IPS-NIHi11 (cell line): Measurements from ENCODE around the gene FUT7.
"Not testable (repeated sequence)": the region's sequence is repeated elsewhere in the genome, so short reads cannot be mapped to it uniquely, and the experiment has no call there.

Source experiments
- DNase-seq: peaks from one replicate; pipeline ENCODE4 v3.0.0; 2012; ENCODE audit warnings: mixed read lengths, low spot score

Gene FUT7

DNA sequence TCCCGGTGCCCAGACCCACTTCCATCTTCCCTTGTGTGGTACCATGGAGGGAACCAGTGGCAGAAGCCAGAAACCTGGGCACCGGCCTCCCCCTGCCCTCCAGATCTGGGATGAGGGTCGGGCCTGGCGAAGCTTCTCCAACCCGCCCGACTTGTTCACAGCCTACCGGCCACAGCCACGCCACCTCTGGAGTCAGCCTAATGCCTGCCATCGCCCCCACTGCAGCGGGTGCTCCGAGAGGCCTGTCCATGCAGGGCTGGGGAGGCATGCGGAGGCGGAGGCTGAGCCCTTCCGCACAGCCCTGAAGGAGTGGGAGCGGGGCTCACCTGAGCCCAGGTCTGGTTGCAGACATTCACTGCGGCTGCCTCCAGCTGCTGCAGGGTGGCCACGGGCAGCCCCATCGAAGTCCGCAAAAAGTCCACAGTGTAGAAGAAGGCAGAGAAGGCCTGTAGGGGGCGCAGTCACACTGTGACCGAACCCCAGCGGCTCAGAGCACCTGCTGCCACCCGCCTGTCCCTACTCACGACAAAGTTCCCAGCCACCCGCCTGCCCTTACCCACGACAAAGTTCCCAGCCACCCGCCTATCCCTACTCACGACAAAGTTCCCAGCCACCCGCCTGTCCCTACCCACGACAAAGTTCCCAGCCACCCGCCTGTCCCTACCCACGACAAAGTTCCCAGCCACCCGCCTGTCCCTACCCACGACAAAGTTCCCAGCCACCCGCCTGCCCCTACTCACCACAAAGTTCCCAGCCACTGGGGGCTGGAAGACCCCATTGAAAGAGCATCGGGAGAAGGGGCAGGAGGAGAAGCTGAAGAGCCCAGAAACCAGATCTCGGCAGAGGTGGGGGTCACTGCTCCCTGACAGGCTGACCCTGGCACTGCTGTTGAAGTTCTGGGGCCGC, 17.9 kb upstream of the FUT7 start:
- peak; percentile 71 for DNase-seq

DNA sequence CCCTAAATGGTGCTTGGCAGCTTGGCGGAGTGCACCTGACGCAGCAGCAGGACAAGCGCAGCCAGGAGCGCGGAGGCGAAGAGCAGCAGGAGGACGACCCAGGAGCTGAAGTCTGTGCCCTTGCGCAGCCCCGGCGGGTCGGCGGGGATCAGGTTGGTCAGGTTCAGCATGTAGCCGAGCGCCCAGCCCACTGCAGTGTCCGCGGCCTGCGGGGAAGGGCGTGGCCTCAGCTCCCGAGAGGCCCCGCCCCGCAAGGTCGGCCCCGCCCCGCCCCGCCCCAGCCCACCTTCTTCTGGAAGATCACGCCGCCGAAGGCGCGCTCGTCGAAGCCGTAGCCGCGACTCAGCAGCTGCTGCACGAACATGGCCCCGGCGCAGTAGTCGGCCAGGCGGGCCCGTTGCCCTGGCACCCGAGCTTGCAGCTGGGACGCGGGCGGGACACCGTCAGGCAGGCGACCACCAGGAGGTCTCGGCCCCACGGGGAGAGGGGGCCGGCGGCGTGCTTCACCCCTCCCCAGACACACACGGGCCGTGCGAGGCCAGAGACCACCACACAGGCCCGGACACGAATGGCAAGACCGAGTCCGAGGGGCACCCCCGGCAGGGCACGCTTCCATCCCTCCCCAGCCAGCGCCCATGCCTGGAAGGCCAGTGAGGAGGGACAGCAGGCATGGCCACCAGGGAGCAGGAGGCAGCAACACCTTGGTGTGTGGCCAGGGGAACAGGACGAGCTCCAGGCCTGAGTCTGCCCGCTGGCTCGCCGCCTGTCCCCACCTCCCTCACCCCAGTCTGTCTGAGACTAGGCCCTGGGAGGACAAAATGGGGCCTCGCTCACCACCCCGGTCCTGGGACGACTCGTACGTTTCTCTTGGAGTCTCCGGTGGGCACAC, 17.0 kb upstream of the FUT7 start:
- DNase-seq = peak; percentile 74

DNA sequence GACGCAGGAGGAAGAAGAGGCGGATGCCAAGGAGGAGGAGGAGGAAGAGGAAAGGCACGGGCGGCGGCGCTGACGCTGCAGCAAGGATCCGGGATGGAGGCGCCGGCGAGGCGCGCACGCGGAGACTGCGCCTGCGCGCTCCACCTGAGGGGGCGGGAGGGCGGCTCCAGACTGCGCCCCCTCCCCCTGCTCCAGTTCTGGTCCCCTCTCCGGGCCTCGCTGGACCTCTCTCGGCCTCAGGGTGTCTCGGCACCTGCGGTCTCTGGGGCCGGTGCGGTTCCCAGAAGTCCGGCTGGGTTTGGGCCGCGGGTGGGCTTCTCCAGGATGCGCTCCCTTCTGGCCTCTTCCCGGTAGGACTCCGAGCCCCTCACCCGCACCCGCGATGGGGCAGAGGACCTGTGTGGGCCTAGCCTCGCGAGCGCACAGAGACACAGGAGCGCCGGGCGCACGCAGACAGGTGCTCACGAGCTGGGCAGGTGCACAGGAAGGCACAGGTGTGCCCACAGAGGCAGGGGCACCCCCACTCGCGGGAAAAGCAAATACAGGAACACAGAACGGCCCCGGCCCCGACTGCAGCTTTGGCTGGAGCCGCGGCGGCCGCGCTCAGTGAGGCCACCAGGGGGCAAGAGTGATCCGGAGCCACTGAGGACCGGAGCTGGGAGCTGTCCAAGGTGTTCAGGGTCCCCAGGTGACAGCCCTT, 14.3 kb upstream of the FUT7 start, which contains the start of gene NPDC1:
Gene NPDC1 (minus strand): TSS at position 90 of the 700 bp plus-strand sequence. CDS start 188 bp downstream, outside the sequence.
- peak; percentile 93 for DNase-seq

DNA sequence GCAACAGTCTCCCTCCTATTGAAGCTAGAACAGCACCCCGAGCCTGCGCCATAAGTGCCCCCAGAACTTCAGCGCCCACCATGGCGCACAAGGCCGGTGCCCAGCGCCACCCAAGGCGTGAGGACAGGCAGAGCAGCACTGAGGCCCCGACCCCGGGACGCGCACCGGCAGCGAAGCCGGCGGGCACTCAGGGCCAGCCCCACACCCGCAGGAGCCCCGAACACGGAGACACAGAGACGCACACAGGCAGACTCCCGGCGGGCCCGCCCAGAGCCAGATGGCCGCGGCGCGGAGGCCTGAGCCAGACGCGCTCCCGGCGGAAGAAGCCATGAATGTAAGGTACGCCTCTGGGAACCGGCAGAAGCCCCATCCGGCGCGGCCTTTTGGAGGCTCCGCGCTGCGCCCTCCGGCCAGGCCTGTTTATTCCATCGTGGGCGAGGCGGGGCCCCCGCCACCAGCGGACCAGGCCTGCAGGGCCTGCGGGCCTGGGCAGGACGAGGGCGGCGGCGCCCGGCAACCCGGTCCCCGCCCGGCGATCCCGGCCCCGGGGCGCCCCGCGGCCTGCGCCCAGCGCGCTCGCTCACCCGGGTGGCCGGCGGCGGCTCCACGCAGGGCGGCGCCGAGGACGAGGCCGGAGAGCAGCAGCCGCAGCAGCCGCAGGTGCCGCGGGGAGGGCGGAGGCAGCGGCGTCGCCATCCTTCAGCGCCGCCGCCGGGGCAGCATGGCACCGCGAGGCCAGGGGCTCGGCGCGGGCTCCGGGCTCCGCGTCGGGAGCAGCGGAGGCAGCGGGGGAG, 13.6 kb upstream of the FUT7 start:
- peak; percentile 69 for DNase-seq

DNA sequence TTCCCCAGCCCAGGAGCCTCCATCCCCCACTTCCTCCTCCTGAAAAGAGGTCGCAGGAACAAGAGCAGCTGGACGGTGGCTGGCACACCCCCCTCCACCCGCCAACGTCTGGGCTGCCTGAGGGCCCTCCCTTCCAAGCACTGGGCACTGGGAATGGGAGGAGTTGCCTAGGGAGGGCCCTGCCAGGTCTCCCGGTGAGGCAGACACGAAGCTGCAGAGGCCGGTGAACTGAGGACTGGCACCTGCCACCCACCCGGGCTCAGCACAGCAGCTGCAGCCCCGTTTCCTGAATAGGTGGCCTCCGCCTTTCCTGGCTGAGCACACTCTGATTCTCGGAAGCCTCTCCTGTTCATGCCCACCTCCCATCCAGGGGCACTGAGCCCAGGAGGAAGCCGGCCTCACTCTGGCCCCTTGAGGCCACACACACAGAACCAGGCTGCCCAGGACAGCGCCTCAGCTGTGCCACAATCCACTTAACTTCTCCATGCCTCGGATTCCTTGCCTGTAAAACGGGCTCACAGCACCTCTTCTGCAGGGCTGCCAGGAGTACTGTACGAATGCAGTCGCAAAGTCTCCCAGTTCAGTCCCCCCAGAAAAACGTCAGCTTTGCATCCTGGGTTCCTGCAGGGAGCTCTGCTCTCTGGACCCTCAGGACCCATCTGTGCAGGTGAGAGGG, 12.8 kb upstream of the FUT7 start:
- DNase-seq = no peak

DNA sequence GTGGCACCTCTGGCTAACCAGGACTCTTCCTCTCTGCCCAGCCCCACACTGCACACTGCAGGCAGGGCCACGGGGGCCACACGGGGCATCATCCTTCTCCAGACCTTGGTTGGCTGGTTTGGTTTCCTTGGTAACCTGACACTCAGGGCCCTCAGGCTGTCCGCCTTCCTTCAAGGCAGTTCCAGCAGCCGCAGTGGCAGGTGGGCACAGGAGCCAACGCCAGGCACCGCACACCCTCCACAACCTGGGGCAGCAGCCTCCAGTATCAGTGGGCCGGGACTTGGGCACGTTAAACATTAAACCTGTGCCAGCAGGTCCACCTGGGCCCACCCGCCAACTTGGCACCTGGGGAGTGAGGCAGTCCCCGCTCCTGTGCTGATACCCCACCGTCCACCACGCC, 12.1 kb upstream of the FUT7 start:
- no peak for DNase-seq

DNA sequence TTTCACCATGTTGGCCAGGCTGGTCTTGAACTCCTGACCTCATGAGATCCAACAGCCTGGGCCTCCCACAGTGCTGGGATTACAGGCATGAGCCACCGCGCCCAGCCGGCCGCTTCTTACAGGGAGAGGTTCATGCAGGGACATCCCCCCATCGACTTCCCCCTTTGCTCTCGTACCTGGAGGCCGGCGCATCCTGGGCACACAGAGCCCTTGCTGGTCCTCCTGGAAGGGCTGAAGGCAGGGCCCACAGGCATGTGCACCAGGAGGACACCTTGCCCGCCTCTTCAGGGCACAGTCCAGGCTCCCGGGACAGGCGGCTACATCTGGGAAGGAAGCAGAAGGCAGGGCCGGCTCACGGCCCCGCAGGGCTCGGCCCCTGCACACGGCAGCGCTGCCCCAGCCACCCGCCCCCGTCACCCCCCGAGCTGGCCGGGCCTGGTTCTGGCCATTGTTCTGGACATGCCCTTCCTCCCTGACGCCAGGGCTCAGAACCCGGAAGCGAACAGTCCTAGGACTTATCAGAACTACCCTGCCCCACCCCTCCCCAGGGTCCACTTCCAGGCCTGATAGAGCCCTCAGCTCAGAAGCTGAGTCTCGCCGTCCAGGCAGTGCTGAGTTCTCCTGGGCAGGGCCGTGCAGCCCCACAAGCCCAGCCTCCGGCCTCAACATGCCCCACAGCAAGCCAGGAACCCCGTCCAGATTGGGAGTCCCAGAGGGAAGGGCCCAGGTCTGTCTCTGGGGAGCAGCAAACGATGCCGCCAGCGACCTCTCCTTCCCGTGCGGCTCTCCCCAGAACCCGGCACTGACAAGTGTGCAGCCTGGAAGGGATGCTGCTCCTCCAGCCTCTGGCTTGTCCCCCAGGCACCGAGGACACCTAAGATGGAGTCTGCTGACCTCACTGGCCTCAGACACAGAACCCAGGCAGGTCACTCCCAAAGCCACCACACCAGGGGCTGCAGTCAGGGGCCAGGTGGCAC, 11.2 kb upstream of the FUT7 start:
- no peak for DNase-seq

DNA sequence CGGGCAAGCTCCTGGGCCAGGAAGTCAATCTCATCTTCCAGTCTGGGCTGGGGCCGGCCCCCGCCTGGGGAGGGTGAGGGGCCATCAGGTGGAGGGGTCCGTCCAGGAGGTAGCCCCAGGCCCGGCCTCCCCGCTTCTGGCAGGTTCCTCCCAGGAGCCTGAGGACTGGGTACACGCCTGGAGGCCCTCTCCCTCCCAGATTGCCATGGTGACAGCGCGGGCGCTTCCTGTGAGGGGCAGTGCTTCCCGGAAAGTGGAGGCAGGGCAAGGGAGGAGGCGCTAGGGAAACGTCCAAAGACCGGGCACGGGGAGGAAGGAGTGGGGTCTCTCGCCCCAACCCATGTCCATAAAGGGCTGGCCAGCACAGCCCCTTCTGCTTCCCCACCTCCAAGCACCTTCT, 9.2 kb upstream of the FUT7 start:
- no peak for DNase-seq

DNA sequence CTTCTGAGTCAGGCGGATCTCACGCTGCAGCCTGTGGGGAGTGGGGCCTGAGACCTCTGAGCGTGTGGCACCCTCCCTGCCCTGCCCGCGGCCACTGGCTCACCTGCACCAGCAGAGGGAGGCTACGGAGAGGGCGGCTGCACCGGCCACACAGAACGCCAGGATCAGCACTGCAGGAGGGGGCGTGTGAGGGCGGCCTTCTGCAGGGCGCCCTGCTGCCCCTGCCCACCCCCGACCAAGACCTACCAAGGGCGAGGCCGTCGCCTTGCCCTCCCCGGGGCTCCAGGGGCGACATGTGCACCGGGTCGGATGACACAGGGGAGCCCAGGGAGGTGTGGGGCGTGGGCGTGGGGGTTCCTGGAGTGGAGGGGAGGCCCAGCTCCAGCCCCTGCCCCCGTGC, 8.7 kb upstream of the FUT7 start:
- DNase-seq = no peak

DNA sequence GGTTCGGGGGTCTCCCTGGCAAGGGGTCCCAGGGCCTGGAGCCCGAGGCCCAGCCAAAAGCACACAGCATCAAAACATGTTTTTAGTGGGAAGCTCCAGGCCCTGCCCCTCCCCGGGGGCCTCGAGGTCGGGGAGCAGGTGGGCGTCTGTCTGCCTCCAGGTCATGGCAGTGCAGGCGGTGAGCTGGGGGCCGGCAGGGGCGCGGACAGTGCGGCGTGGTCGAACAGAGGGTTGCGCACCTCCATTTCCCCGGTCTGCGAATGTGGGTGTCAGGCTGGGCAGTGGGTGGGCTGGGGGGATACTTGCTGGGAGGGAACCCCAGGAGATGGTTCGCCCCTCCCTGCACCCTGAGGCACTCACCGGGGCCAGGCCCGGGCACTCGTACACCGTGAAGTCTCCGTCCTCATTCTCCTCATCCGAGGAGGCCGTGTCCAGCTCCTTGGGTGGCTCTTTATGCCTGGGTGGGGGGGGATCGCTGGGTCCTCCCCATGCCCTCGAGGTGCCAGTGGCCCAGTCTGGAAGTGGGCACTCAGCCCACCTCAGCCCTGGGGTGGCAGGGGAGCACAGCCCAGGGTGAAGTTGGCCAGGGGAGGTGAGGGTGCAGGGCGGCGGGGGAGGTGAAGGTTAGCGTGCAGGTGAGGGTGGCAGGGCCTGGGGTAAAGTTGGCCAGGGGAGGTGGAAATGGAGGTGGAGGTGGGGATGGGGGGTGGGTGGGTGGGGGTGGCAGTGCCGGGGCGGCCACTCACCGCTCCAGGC, 7.9 kb upstream of the FUT7 start:
- no peak for DNase-seq

DNA sequence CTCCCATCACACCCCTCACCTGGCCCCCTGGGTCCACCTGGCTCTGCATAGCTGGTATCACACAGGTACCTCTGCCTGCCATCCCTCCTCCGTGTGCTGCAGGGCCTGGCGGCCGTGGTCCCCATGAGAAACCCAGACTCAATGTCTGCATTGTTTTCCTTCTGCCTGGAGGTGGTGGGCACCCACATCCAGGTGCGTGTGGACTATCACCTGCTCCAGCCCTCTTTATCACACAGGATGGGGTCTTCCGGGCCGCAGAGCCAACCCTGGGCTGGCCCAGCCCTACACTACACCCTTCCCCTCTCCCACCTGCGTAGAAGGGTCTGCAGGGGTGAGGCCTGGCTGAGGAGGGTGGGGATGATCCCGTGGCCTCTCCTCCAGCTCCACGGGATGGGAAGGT, 7.0 kb upstream of the FUT7 start:
- DNase-seq = no peak

DNA sequence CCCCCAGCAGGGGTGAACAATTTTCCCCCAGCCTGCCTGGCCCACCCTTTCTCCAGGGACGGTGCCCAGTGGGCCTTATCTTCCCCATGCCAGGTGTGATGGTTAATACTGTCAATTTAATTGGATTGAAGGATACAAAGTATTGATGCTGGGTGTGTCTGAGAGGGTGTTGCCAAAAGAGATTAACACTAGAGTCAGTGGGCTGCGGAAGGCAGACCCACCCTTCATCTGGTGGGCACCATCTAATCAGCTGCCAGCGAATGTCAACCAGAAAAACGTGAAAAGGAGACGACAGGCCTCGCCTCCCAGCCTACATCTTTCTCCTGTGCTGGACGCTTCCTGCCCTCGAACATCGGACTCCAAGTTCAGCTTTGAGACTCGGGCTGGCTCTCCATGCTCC, 5.6 kb upstream of the FUT7 start:
- DNase-seq = no peak

DNA sequence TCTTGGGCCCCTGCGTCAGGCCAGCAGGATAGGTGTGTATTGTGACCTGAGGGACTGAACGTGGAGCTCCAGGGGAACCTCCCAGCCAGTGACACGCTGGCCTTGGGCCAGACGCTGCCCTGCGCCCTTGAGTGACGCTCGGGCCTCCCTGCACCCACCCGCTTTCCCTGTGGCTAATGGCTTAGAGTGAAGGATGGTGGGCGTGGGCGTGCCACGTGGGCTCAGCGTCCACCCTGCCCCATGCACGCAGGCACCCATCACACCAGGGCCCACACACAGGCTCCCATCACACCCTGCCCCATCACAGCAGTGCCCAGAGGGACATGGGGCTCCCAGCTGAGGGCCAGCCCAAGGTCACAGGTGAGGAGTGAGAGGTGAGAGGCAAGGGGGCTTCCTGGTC, 5.1 kb upstream of the FUT7 start:
- DNase-seq = no peak

DNA sequence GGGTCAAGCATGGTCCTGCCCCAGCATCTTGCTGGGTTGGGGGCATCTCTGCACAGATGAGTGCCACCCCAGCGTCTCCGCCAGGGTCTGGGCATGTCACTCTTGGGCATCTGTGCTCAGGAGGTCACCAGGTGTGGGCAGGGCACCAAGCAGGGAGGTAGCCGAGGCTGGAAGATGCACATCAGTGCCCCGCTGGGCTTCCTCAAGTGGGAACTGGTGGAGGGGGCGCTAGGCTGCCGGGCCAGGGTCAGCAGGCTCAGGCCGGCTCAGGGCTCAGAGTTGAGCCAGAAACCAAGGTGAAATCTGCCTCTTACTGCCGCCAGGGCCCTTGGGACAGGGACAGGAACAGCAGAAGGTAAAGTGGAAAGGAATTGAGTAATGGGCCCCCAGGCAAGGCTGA, 4.0 kb upstream of the FUT7 start:
- DNase-seq = no peak

DNA sequence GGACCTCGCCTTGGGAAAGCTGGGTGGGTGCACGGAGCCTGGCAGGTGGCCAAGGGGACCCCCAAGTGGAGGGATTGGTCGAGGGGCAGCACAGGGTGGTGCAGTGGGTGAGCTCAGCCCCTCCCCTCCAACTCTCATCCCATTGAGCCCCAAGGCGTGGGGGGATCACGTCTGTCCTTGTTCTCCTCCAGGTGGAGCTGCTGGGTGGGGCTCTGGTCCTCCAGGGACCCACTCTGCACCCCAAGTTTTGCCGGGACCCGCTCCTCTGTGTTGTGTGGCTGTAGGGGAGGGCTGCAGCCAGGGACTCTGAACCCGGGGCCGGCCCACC, 3.6 kb upstream of the FUT7 start:
- peak; percentile 67 for DNase-seq

DNA sequence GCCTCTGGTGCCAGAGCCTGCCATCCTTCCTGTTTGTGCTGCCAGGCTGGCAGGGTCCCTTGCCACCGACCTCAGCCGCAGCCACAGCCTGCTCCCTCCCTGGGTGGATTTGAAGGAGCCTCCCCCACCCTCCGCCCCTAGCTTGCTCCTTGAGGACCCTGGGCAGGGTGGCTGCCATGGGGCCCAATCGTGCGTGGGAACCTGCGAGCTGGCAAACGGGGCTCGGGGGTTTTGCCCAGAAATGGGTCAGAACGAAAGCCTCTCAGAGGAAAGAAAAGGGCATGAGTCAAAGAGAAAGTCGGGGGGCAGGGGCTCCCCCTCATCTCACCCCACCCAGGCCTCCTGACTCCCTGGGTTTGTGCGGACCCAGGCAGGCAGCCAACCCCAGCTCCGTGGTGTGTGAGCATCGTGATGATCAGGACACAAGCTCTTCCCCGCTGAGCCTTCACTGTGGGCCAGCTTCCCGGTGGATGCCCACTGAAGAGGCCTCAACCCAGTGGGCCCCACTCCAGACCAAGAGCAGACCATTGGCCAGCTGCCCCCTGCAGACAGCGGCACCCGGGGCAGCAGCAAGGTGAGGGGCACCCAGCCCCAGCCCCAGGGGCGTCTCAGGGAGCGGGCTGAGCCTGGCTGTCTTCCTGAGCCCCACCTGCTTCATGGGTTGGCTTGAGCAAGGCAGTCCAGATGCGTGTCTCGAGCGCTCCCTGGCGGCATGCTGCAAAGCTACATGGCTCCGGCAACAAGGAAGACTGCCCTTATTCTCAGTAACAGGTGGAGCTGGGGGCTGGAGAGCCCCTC, 3.0 kb upstream of the FUT7 start:
- DNase-seq = peak; percentile 92

DNA sequence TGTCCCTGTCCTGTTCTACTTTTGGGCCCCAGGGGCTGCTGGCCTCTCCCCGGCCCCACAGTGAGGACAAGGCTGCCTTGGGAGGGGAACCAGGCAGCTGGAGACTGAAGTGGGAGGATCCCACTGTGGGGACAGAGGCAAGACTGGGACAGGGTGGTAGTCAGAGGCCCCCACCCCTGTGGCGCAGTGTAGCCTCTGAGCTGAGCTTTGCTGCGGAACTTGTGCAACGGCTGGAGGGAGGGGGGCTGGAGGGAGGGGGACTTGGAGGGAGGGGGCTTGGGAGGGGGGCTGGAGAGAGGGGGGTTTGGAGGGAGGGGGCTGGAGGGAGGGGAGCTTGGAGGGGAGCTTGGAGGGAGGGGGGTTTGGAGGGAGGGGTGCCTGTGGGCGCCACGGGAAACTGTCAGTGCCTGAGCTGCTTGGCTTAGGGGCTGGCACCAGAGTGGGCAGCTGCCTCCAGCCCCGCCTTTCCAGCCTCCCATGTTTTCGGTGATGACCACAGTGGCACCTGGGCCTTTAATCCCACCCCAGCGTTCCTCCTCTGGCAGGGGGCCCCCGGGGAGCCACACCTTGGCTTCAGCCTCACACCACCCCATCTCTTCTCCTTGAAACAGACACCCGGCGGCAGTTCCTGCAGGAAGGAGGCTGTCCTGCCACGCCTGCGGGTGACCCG, 2.3 kb upstream of the FUT7 start:
- DNase-seq = no peak

DNA sequence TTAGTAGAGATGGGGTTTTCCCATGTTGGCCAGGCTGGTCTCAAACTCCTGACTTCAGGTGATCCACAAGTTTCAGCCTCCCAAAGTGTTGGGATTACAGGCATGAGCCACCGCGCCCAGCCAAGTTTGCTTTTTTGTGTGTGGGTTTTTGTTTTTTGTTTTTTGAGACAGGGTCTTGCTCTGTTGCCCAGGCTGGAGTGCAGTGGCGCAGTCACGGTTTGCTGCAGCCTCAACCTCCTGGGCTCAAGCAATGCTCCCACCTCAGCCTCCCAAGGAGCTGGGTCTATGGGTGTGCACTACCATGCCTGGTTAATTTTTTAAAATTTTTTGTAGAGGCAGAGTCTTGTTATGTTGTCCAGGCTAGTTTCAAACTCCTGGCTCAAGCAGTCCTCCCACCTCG, 1.6 kb upstream of the FUT7 start:
- not testable (repeated sequence) for DNase-seq
